ENCODE results near the gene XRCC1. TPM values are rescaled to one million over a fixed set of nuclear protein-coding genes. Genes with fewer than 3 reads are reported as not detected.
A peak's percentile ranks its signal among the peaks of the same experiment; 100 is the strongest.

XRCC1 gene
- total and polyA plus RNA-seq, 2 donors, result 23.2 to 28.2 TPM

GRCh38 chr19:43618921-43619261 lies 43.6 kb upstream of the XRCC1 start:
- H3K9me3 ChIP-seq (ENCODE audit: control insufficient read depth in 2 of 2, insufficient read depth in 1 of 2, low read length in 1 of 2), result no peaks in the 10 kb centered on the region
- under 1% methylated on average over 14 of the region's 14 CpGs for WGBS

GRCh38 chr19:43616954-43617353 lies 41.6 kb upstream of the XRCC1 start:
- DNase-seq (ENCODE audit: low read depth in 6 of 9, low spot score in 9 of 9), result no peak
- H3K27ac ChIP-seq (ENCODE audit: low read depth in 1 of 2, low read length in 1 of 2), result no peak overlapping the region
- peaks cover 8 to 21% of the 10 kb centered on the region in 2 donors for H3K4me1 ChIP-seq (ENCODE audit: control insufficient read depth in 2 of 2, insufficient read depth in 2 of 2, low read length in 2 of 2)
- no peaks in the 10 kb centered on the region for H3K27me3 ChIP-seq (ENCODE audit: control insufficient read depth in 2 of 2, insufficient read depth in 1 of 2, low read length in 1 of 2)
- 95% methylated on average over 6 of the region's 6 CpGs for WGBS
- H3K4me3 ChIP-seq (ENCODE audit: low read length in 2 of 2), result no peak overlapping the region
- no peaks in the 10 kb centered on the region for H3K9me3 ChIP-seq (ENCODE audit: control insufficient read depth in 2 of 2, insufficient read depth in 1 of 2, low read length in 1 of 2)
- peaks cover 20 to 21% of the 10 kb centered on the region in 2 donors for H3K36me3 ChIP-seq (ENCODE audit: control insufficient read depth in 2 of 2, insufficient read depth in 2 of 2, low read length in 1 of 2)

More at GRCh38 chr19:43618921-43619261, 43.6 kb upstream of the XRCC1 start:
- H3K27ac ChIP-seq (ENCODE audit: low read depth in 1 of 2, low read length in 1 of 2), result peak overlapping the region; percentile 87 to 99
- DNase-seq (ENCODE audit: low read depth in 6 of 9, low spot score in 9 of 9), result peak in 5 of 9 donors; percentile 60 to 87 (median 66)
- H3K27me3 ChIP-seq (ENCODE audit: control insufficient read depth in 2 of 2, insufficient read depth in 1 of 2, low read length in 1 of 2), result no peaks in the 10 kb centered on the region
- peaks cover 8 to 21% of the 10 kb centered on the region in 2 donors for H3K4me1 ChIP-seq (ENCODE audit: control insufficient read depth in 2 of 2, insufficient read depth in 2 of 2, low read length in 2 of 2)
- peak overlapping the region; percentile 81 to 94 for H3K4me3 ChIP-seq (ENCODE audit: low read length in 2 of 2)
- H3K36me3 ChIP-seq (ENCODE audit: control insufficient read depth in 2 of 2, insufficient read depth in 2 of 2, low read length in 1 of 2), result peaks cover 4% of the 10 kb centered on the region in 2 donors

GRCh38 chr19:43616306-43616705 lies 41.0 kb upstream of the XRCC1 start:
- WGBS, result 100% methylated on average over 1 of the region's 1 CpG

GRCh38 chr19:43612374-43612773 lies 37.0 kb upstream of the XRCC1 start:
- no peak for DNase-seq (ENCODE audit: low read depth in 6 of 9, low spot score in 9 of 9)
- H3K9me3 ChIP-seq (ENCODE audit: control insufficient read depth in 2 of 2, insufficient read depth in 1 of 2, low read length in 1 of 2), result no peaks in the 10 kb centered on the region
- H3K27me3 ChIP-seq (ENCODE audit: control insufficient read depth in 2 of 2, insufficient read depth in 1 of 2, low read length in 1 of 2), result no peaks in the 10 kb centered on the region
- H3K27ac ChIP-seq (ENCODE audit: low read depth in 1 of 2, low read length in 1 of 2), result no peak overlapping the region
- peaks cover 0 to 3% of the 10 kb centered on the region in 2 donors for H3K4me1 ChIP-seq (ENCODE audit: control insufficient read depth in 2 of 2, insufficient read depth in 2 of 2, low read length in 2 of 2)
- peaks cover 36 to 42% of the 10 kb centered on the region in 2 donors for H3K36me3 ChIP-seq (ENCODE audit: control insufficient read depth in 2 of 2, insufficient read depth in 2 of 2, low read length in 1 of 2)
- WGBS, result 98% methylated on average over 12 of the region's 12 CpGs
- no peak overlapping the region for H3K4me3 ChIP-seq (ENCODE audit: low read length in 2 of 2)

More at GRCh38 chr19:43616306-43616705, 41.0 kb upstream of the XRCC1 start:
- DNase-seq (ENCODE audit: low read depth in 6 of 9, low spot score in 9 of 9), result no peak
- no peak overlapping the region for H3K4me3 ChIP-seq (ENCODE audit: low read length in 2 of 2)
- peaks cover 24 to 26% of the 10 kb centered on the region in 2 donors for H3K36me3 ChIP-seq (ENCODE audit: control insufficient read depth in 2 of 2, insufficient read depth in 2 of 2, low read length in 1 of 2)
- H3K27me3 ChIP-seq (ENCODE audit: control insufficient read depth in 2 of 2, insufficient read depth in 1 of 2, low read length in 1 of 2), result no peaks in the 10 kb centered on the region
- H3K27ac ChIP-seq (ENCODE audit: low read depth in 1 of 2, low read length in 1 of 2), result no peak overlapping the region
- H3K4me1 ChIP-seq (ENCODE audit: control insufficient read depth in 2 of 2, insufficient read depth in 2 of 2, low read length in 2 of 2), result peaks cover 8 to 21% of the 10 kb centered on the region in 2 donors
- H3K9me3 ChIP-seq (ENCODE audit: control insufficient read depth in 2 of 2, insufficient read depth in 1 of 2, low read length in 1 of 2), result no peaks in the 10 kb centered on the region

- H3K36me3 ChIP-seq (ENCODE audit: control insufficient read depth in 2 of 2, insufficient read depth in 2 of 2, low read length in 1 of 2), result peaks cover 42 to 47% of the 10 kb centered on the region in 2 donors
- peaks cover 0 to 4% of the 10 kb centered on the region in 2 donors for H3K4me1 ChIP-seq (ENCODE audit: control insufficient read depth in 2 of 2, insufficient read depth in 2 of 2, low read length in 2 of 2)
- WGBS, result 98% methylated on average over 3 of the region's 3 CpGs
- no peak for DNase-seq (ENCODE audit: low read depth in 6 of 9, low spot score in 9 of 9)
- H3K27ac ChIP-seq (ENCODE audit: low read depth in 1 of 2, low read length in 1 of 2), result no peak within 1 kb of the TSS
- no peak within 1 kb of the TSS for H3K4me3 ChIP-seq (ENCODE audit: low read length in 2 of 2)
- no peaks in the 10 kb centered on the region for H3K9me3 ChIP-seq (ENCODE audit: control insufficient read depth in 2 of 2, insufficient read depth in 1 of 2, low read length in 1 of 2)
- no peaks in the 10 kb centered on the region for H3K27me3 ChIP-seq (ENCODE audit: control insufficient read depth in 2 of 2, insufficient read depth in 1 of 2, low read length in 1 of 2)
Observed at GRCh38 chr19:43611788-43612187, 36.5 kb upstream of the XRCC1 start, which contains the start of gene SRRM5. SRRM5 (plus strand) TSS chr19:43612088; CDS start chr19:43612122, 34 bp downstream.

GRCh38 chr19:43610493-43610892 lies 35.2 kb upstream of the XRCC1 start:
- H3K4me3 ChIP-seq (ENCODE audit: low read length in 2 of 2), result no peak overlapping the region
- no peaks in the 10 kb centered on the region for H3K9me3 ChIP-seq (ENCODE audit: control insufficient read depth in 2 of 2, insufficient read depth in 1 of 2, low read length in 1 of 2)
- H3K4me1 ChIP-seq (ENCODE audit: control insufficient read depth in 2 of 2, insufficient read depth in 2 of 2, low read length in 2 of 2), result peaks cover 0 to 4% of the 10 kb centered on the region in 2 donors
- DNase-seq (ENCODE audit: low read depth in 6 of 9, low spot score in 9 of 9), result no peak
- no peaks in the 10 kb centered on the region for H3K27me3 ChIP-seq (ENCODE audit: control insufficient read depth in 2 of 2, insufficient read depth in 1 of 2, low read length in 1 of 2)
- H3K27ac ChIP-seq (ENCODE audit: low read depth in 1 of 2, low read length in 1 of 2), result no peak overlapping the region
- peaks cover 45 to 57% of the 10 kb centered on the region in 2 donors for H3K36me3 ChIP-seq (ENCODE audit: control insufficient read depth in 2 of 2, insufficient read depth in 2 of 2, low read length in 1 of 2)
- WGBS, result 97% methylated on average over 3 of the region's 3 CpGs

- H3K27me3 ChIP-seq (ENCODE audit: control insufficient read depth in 2 of 2, insufficient read depth in 1 of 2, low read length in 1 of 2), result no peaks in the 10 kb centered on the region
- DNase-seq (ENCODE audit: low read depth in 6 of 9, low spot score in 9 of 9), result no peak
- WGBS, result 92% methylated on average over 7 of the region's 7 CpGs
- H3K9me3 ChIP-seq (ENCODE audit: control insufficient read depth in 2 of 2, insufficient read depth in 1 of 2, low read length in 1 of 2), result no peaks in the 10 kb centered on the region
- H3K27ac ChIP-seq (ENCODE audit: low read depth in 1 of 2, low read length in 1 of 2), result no peak overlapping the region
- H3K36me3 ChIP-seq (ENCODE audit: control insufficient read depth in 2 of 2, insufficient read depth in 2 of 2, low read length in 1 of 2), result peaks cover 45 to 57% of the 10 kb centered on the region in 2 donors
- H3K4me1 ChIP-seq (ENCODE audit: control insufficient read depth in 2 of 2, insufficient read depth in 2 of 2, low read length in 2 of 2), result peaks cover 0 to 4% of the 10 kb centered on the region in 2 donors
- H3K4me3 ChIP-seq (ENCODE audit: low read length in 2 of 2), result no peak overlapping the region
Observed at GRCh38 chr19:43609872-43610271, 34.5 kb upstream of the XRCC1 start.

GRCh38 chr19:43607238-43608205 lies 32.2 kb upstream of the XRCC1 start:
- Histone ChIP-seq H3K9me3 (ENCODE audit: control insufficient read depth in 2 of 2, insufficient read depth in 1 of 2, low read length in 1 of 2) (no peaks in the 10 kb centered on the region), H3K27ac (ENCODE audit: low read depth in 1 of 2, low read length in 1 of 2) (peak overlapping the region; percentile 9 to 52), H3K27me3 (ENCODE audit: control insufficient read depth in 2 of 2, insufficient read depth in 1 of 2, low read length in 1 of 2) (no peaks in the 10 kb centered on the region), H3K4me3 (ENCODE audit: low read length in 2 of 2) (no peak overlapping the region), H3K4me1 (ENCODE audit: control insufficient read depth in 2 of 2, insufficient read depth in 2 of 2, low read length in 2 of 2) (peaks cover 0 to 4% of the 10 kb centered on the region in 2 donors), H3K36me3 (ENCODE audit: control insufficient read depth in 2 of 2, insufficient read depth in 2 of 2, low read length in 1 of 2) (peaks cover 36 to 46% of the 10 kb centered on the region in 2 donors)
- DNase-seq (ENCODE audit: low read depth in 6 of 9, low spot score in 9 of 9), result no peak
- WGBS, result 51% methylated on average over 28 of the region's 28 CpGs

- no peak for DNase-seq (ENCODE audit: low read depth in 6 of 9, low spot score in 9 of 9)
- WGBS, result 94% methylated on average over 7 of the region's 7 CpGs
- H3K27me3 ChIP-seq (ENCODE audit: control insufficient read depth in 2 of 2, insufficient read depth in 1 of 2, low read length in 1 of 2), result no peaks in the 10 kb centered on the region
- no peak overlapping the region for H3K4me3 ChIP-seq (ENCODE audit: low read length in 2 of 2)
- no peaks in the 10 kb centered on the region for H3K9me3 ChIP-seq (ENCODE audit: control insufficient read depth in 2 of 2, insufficient read depth in 1 of 2, low read length in 1 of 2)
- peaks cover 0 to 4% of the 10 kb centered on the region in 2 donors for H3K4me1 ChIP-seq (ENCODE audit: control insufficient read depth in 2 of 2, insufficient read depth in 2 of 2, low read length in 2 of 2)
- H3K27ac ChIP-seq (ENCODE audit: low read depth in 1 of 2, low read length in 1 of 2), result peak overlapping the region; percentile 42 to 43
- peaks cover 34 to 45% of the 10 kb centered on the region in 2 donors for H3K36me3 ChIP-seq (ENCODE audit: control insufficient read depth in 2 of 2, insufficient read depth in 2 of 2, low read length in 1 of 2)
Observed at GRCh38 chr19:43606569-43607229, 31.4 kb upstream of the XRCC1 start.
